H1 (cell line): Measurements from ENCODE around the gene ENO4. TPM values are rescaled to one million over a fixed set of nuclear protein-coding genes. Genes with fewer than 3 reads are reported as not detected.

Experiments
- BCL11A ChIP-seq, 2 experiments: IDR thresholded peaks; one replicate each; pipeline ENCODE4 v1.6.1; 2011; ENCODE audit warnings: low read depth in 2 of 2, low read length in 2 of 2, mild to moderate bottlenecking in 2 of 2
- CREB1 ChIP-seq: IDR thresholded peaks from 2 replicates; pipeline ENCODE4 v1.6.1; 2012; ENCODE audit warnings: inconsistent platforms
- HDAC6 ChIP-seq: IDR thresholded peaks from one replicate; pipeline ENCODE4 v1.7.1; 2012; ENCODE audit warnings: low read depth, mild to moderate bottlenecking, inconsistent platforms, low read length, moderate library complexity
- JUND ChIP-seq: IDR thresholded peaks from 2 replicates; pipeline ENCODE4 v1.6.1; 2011; ENCODE audit warnings: mild to moderate bottlenecking, improper control_type of control experiment, low read length
- KDM1A ChIP-seq: fragments of 200-600, 300-600 bp; sonication (generic); IDR thresholded peaks from 2 replicates; pipeline ENCODE4 v1.7.1; 2016; ENCODE audit warnings: mild to moderate bottlenecking, low read length, borderline replicate concordance
- TCF12 ChIP-seq: IDR thresholded peaks from 2 replicates; pipeline ENCODE4 v1.6.1; 2011; ENCODE audit warnings: low read depth, mild to moderate bottlenecking, low read length
- polyA plus RNA-seq, 7 experiments: library from polyadenylated mRNA; depleted of rRNA in 3 of 7; stranded (reverse) in 5 of 7; unstranded in 2 of 7; fragments of >200 nt in 5 of 7; fragments of 200-250 nt in 2 of 7; gene quantifications; 1 replicate in 5 of 7; 2 replicates in 1 of 7; 4 replicates in 1 of 7; pipeline versions ENCODE4 v1.2.1 to v1.2.3, GENCODE V29; 2011 to 2013; ENCODE audit warnings: missing spikeins in 2 of 7, mixed read lengths in 2 of 7
- total RNA-seq: library from RNA; stranded (reverse); fragmentation: NEBNext Ultra II Directional; extraction: Animal tissue kit (Norgen Biotek cat#: 25700); gene quantifications from 2 replicates; pipeline ENCODE4 v1.2.1, GENCODE V29; 2021

Gene ENO4
- total and polyA plus RNA-seq, 2 of the 8 experiments (the other 6 are each of a cell fraction or from before 2014, with no cell fraction given), result 0.77 TPM; not detected in 1

DNA sequence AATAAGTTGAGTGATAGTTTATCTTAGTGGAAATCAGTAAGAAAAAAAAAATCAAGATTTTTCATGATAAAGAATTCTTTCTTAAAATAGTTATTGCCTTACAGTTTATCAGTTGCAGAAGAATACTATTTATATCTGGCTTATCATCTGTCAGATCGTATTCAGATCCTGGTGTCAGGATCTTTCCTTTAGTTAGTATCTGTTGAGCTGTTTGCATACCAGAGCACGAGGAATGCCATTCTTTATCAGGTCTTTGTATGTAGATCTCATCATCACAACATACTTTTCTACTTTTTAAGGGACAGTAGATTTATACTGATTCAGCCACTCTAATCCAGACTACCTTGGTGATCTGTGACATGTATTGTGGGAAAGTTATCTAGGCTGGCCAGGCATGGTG, 12.5 kb downstream of the ENO4 start (continued):
- no peak for TF ChIP-seq JUND
- TF ChIP-seq BCL11A (IDR thresholded peaks at IDR 0.05; ENCODE audit: low read depth in 2 of 2, low read length in 2 of 2), result no peak
- TF ChIP-seq HDAC6, result no peak
- TF ChIP-seq CREB1, result no peak
- no peak for TF ChIP-seq TCF12
- TF ChIP-seq KDM1A, result no peak
